ENCODE data around the gene FOXK2. TPM values are rescaled to one million over a fixed set of nuclear protein-coding genes. Genes with fewer than 3 reads are reported as not detected.
"Not testable (repeated sequence)": the region's sequence is repeated elsewhere in the genome, so short reads cannot be mapped to it uniquely, and the experiment has no call there.

The FOXK2 gene
- total RNA-seq, 4 donors from 2014 or later = 30.5 to 43.3 (median 38.8) TPM

GRCh38 chr17:82553210-82553930, 33.8 kb downstream of the FOXK2 start:
- Histone ChIP-seq H3K36me3 (no peaks in the 10 kb centered on the region), H3K4me1 (peaks cover 37 to 52% of the 10 kb centered on the region in 2 donors), H3K9me3 (no peaks in the 10 kb centered on the region), H3K27me3 (no peaks in the 10 kb centered on the region), H3K27ac (no peak overlapping the region), H3K4me3 (replicated peaks in 1 of 3) (no peak overlapping the region)
- DNase-seq = no peak
- 86 to 87% methylated on average over 18 of the region's 18 CpGs for WGBS, 2 donors
- TF ChIP-seq, protein P1, sequence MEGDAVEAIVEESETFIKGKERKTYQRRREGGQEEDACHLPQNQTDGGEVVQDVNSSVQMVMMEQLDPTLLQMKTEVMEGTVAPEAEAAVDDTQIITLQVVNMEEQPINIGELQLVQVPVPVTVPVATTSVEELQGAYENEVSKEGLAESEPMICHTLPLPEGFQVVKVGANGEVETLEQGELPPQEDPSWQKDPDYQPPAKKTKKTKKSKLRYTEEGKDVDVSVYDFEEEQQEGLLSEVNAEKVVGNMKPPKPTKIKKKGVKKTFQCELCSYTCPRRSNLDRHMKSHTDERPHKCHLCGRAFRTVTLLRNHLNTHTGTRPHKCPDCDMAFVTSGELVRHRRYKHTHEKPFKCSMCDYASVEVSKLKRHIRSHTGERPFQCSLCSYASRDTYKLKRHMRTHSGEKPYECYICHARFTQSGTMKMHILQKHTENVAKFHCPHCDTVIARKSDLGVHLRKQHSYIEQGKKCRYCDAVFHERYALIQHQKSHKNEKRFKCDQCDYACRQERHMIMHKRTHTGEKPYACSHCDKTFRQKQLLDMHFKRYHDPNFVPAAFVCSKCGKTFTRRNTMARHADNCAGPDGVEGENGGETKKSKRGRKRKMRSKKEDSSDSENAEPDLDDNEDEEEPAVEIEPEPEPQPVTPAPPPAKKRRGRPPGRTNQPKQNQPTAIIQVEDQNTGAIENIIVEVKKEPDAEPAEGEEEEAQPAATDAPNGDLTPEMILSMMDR (IDR thresholded peaks at IDR 0.05) = no peak
- no peak for TF ChIP-seq POLR2A (IDR thresholded peaks at IDR 0.05)
- intact Hi-C loops (cut with DNase I) = loop anchor here (5.0 kb wide), 1 partner anchor 201 kb away; no protein-coding TSS in a partner anchor

DNA sequence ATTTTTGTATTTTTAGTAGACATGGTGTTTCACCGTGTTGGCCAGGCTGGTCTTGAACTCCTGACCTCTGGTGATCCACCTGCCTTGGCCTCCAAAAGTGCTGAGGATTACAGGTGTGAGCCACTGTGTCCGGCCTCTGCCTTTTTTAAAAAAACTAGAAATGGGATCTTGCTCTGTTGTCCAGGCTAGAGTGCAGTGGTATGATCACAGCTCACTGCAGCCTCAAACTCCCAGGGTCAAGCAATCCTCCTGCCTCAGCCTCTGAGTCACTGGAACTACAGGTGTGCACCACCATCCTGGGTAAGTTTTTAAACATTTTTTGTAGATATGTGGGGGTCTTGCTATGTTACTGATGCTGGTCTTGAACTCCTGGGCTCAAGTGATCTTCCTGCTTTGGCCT, 38.0 kb downstream of the FOXK2 start:
- not testable (repeated sequence) for H3K27ac ChIP-seq; H3K36me3 ChIP-seq; H3K4me3 ChIP-seq (replicated peaks in 1 of 3); H3K27me3 ChIP-seq; H3K9me3 ChIP-seq; DNase-seq
- intact Hi-C loops (cut with DNase I) = loop anchor here (2.0 kb wide), 1 partner anchor 61 kb away; no protein-coding TSS in a partner anchor
- WGBS, 2 donors = 75 to 82% methylated on average over 2 of the region's 2 CpGs
- peaks cover 23 to 42% of the 10 kb centered on the region in 2 donors for H3K4me1 ChIP-seq

DNA sequence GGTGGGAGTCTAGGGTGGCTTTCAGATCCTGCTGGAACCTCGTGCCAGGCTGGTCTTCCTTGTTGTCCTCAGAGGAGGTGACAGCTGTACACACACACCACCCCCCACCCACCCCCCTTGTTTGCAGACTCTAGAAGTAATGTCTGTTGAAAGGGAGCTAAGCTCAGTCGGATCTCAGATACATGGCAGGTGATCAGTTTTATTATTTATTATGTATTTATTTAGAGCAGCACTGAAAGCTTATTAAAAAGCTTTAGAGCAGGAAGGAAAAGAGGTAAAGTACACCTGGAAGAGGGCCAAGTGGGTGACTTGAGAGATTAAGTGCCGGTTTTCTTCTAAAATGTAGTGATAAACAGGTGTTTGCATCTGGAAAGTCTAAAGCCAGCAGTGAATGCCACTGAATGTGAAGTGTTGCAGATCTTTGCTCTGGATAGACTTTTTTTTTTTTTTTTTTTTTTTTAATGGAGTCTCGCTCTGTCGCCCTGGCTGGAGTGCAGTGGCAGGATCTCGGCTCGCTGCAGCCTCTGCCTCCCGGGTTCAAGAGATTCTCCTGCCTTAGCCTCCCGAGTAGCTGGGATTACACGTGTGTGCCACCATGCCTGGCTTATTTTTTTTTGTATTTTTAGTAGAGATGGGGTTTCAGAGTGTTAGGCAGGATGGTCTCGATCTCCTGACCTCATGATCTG, 40.2 kb downstream of the FOXK2 start:
- H3K4me1 ChIP-seq = peaks cover 20 to 31% of the 10 kb centered on the region in 2 donors
- H3K27me3 ChIP-seq = no peaks in the 10 kb centered on the region
- H3K4me3 ChIP-seq (replicated peaks in 1 of 3) = no peak overlapping the region
- intact Hi-C loops (cut with DNase I) = no loop called here
- no peak for DNase-seq
- no peaks in the 10 kb centered on the region for H3K36me3 ChIP-seq
- 56 to 65% methylated on average over 11 of the region's 11 CpGs for WGBS, 2 donors
- H3K9me3 ChIP-seq = no peaks in the 10 kb centered on the region
- TF ChIP-seq POLR2A (IDR thresholded peaks at IDR 0.05) = no peak
- TF ChIP-seq, protein P1 (IDR thresholded peaks at IDR 0.05) = no peak
- H3K27ac ChIP-seq = no peak overlapping the region

DNA sequence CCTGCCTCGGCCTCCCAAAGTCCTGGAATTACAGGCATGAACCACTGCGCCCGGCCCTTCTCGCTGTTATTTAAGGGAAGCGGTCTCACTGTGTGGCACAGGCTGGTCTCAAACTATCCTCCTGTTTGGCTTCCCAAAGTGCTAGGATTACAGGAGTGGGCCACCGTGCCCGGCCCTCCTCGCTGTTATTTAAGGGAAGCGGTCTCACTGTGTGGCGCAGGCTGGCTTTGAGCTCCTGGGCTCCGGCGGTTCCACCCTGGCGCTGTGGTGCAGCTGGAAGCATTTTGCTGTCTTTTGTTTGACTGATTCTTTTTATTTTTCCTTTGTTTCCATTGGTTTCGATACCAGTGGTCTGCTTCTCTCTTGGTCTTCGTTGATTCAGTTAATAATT, 40.7 kb downstream of the FOXK2 start:
- Histone ChIP-seq H3K4me1 (peaks cover 20 to 31% of the 10 kb centered on the region in 2 donors), H3K36me3 (no peaks in the 10 kb centered on the region), H3K27ac (no peak overlapping the region), H3K9me3 (no peaks in the 10 kb centered on the region), H3K4me3 (replicated peaks in 1 of 3) (no peak overlapping the region), H3K27me3 (no peaks in the 10 kb centered on the region)
- intact Hi-C loops (cut with DNase I) = no loop called here
- DNase-seq = no peak
- WGBS, 2 donors = 94 to 96% methylated on average over 15 of the region's 15 CpGs
- TF ChIP-seq, protein P1 (IDR thresholded peaks at IDR 0.05) = no peak
- no peak for TF ChIP-seq POLR2A (IDR thresholded peaks at IDR 0.05)

GRCh38 chr17:82560802-82561428, 41.4 kb downstream of the FOXK2 start:
- no peaks in the 10 kb centered on the region for H3K27me3 ChIP-seq
- H3K4me1 ChIP-seq = peaks cover 20 to 31% of the 10 kb centered on the region in 2 donors
- 74 to 90% methylated on average over 9 of the region's 9 CpGs for WGBS, 2 donors
- no peak for TF ChIP-seq POLR2A (IDR thresholded peaks at IDR 0.05)
- TF ChIP-seq, protein P1 (IDR thresholded peaks at IDR 0.05) = no peak
- intact Hi-C loops (cut with DNase I) = no loop called here
- no peak overlapping the region for H3K4me3 ChIP-seq (replicated peaks in 1 of 3)
- H3K36me3 ChIP-seq = no peaks in the 10 kb centered on the region
- no peak for DNase-seq
- H3K27ac ChIP-seq = no peak overlapping the region
- H3K9me3 ChIP-seq = no peaks in the 10 kb centered on the region

Measured in thyroid gland (tissue), 4 donors.